Right lobe of liver (tissue), 4 donors: ENCODE data around the gene NCAM2.

Experiments
- POLR2A ChIP-seq: fragments of 450-650 bp; IDR thresholded peaks from one replicate; pipeline ENCODE4 v1.6.1; 2017; ENCODE audit warnings: antibody characterized with exemption, mild to moderate bottlenecking
- TF ChIP-seq, protein P1 (sequence below), 4 donors: fragments of 200-600 bp in 3 of 4; fragments of 450-650 bp in 1 of 4; IDR thresholded peaks; one replicate each; pipeline versions ENCODE4 v1.5.1 to v1.8.0; 2016 to 2022; ENCODE audit warnings: antibody characterized with exemption in 4 of 4, mild to moderate bottlenecking in 2 of 4
- donor health status: DM: no; HTN: no; CAD: no.
- donor health status: DM: no; HTN: no; CAD: no.
- donor health status: DM: no; HTN: yes; CAD: no.

DNA sequence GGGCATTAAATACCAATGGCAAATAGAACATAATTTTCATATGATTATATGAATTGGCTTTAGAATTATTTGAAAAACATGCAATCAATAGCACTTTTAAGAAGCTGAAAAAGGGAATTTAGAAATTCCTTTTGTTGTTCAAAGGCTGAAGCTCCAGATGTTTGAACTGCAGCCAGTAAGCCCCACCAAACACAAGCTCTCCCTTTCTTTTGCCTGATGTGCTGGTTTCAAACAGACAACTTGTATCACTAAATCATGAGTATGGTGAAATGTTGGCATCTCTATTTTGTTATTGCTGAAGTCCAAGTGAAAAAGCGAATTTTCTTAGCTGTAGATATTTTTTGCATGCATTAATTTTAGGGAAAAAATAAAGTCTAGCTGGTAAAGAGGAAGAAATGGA lies 27.5 kb upstream of the NCAM2 start:
- TF ChIP-seq, protein P1, sequence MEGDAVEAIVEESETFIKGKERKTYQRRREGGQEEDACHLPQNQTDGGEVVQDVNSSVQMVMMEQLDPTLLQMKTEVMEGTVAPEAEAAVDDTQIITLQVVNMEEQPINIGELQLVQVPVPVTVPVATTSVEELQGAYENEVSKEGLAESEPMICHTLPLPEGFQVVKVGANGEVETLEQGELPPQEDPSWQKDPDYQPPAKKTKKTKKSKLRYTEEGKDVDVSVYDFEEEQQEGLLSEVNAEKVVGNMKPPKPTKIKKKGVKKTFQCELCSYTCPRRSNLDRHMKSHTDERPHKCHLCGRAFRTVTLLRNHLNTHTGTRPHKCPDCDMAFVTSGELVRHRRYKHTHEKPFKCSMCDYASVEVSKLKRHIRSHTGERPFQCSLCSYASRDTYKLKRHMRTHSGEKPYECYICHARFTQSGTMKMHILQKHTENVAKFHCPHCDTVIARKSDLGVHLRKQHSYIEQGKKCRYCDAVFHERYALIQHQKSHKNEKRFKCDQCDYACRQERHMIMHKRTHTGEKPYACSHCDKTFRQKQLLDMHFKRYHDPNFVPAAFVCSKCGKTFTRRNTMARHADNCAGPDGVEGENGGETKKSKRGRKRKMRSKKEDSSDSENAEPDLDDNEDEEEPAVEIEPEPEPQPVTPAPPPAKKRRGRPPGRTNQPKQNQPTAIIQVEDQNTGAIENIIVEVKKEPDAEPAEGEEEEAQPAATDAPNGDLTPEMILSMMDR (IDR thresholded peaks at IDR 0.05): no peak
- no peak for TF ChIP-seq POLR2A
